Esophagus (tissue), 2 donors: ENCODE data around the gene ADAMTSL1. TPM values are rescaled to one million over a fixed set of nuclear protein-coding genes. Genes with fewer than 3 reads are reported as not detected.

ENCODE experiments used
- H3K27ac ChIP-seq, 2 donors: one replicate each; pipeline ENCODE4 v1.5.1; 2013; ENCODE audit warnings: low read depth in 2 of 2, mild to moderate bottlenecking in 2 of 2, inconsistent platforms in 1 of 2, low read length in 1 of 2, moderate library complexity in 1 of 2
- H3K27me3 ChIP-seq, 2 donors: one replicate each; pipeline ENCODE4 v1.6.1; 2013; ENCODE audit warnings: low read length in 2 of 2, control low read depth in 1 of 2, mild to moderate bottlenecking in 1 of 2; ENCODE audit not compliant: insufficient read depth in 2 of 2, control insufficient read depth in 1 of 2
- H3K36me3 ChIP-seq, 2 donors: one replicate each; pipeline ENCODE4 v1.6.1; 2013; ENCODE audit warnings: low read length in 1 of 2; ENCODE audit not compliant: control insufficient read depth in 2 of 2, insufficient read depth in 2 of 2
- H3K4me1 ChIP-seq, 2 donors: one replicate each; pipeline ENCODE4 v1.6.1; 2013; ENCODE audit warnings: low read length in 1 of 2; ENCODE audit not compliant: control insufficient read depth in 2 of 2, insufficient read depth in 2 of 2
- H3K4me3 ChIP-seq, 2 donors: one replicate each; pipeline ENCODE4 v1.5.1; 2013; ENCODE audit warnings: low read length in 2 of 2, mild to moderate bottlenecking in 2 of 2, low read depth in 1 of 2, moderate library complexity in 1 of 2
- H3K9me3 ChIP-seq, 2 donors: one replicate each; pipeline ENCODE4 v1.6.1; 2013; ENCODE audit warnings: mild to moderate bottlenecking in 2 of 2, low read depth in 1 of 2, low read length in 1 of 2, moderate library complexity in 1 of 2; ENCODE audit not compliant: control insufficient read depth in 2 of 2, insufficient read depth in 1 of 2
- WGBS, 2 donors: extraction: QIAGEN DNeasy Blood & Tissue Kit; methylation state at CpG; one replicate each; pipeline ENCODE4 v1.1.7; 2013; 5-methylcytosine and 5-hydroxymethylcytosine counted together
- polyA plus RNA-seq, 2 donors: library from polyadenylated mRNA; stranded (reverse); fragments of 200-250 nt; gene quantifications; one replicate each; pipeline ENCODE4 v1.2.3, GENCODE V29; 2013
- donor health status: healthy with polysubstance abuse.
- donor health status: Bipolar disorder and iron deficiency.

Gene ADAMTSL1
- polyA plus RNA-seq, 2 donors, result 1.2 to 1.8 TPM

- no peak overlapping the region for H3K4me3 ChIP-seq
- no peaks in the 10 kb centered on the region for H3K36me3 ChIP-seq
- H3K27me3 ChIP-seq, result no peaks in the 10 kb centered on the region
- H3K4me1 ChIP-seq, result peaks cover 0 to 2% of the 10 kb centered on the region in 2 donors
- peaks cover 0 to 5% of the 10 kb centered on the region in 2 donors for H3K9me3 ChIP-seq
- no peak overlapping the region for H3K27ac ChIP-seq
These were observed 216.0 kb downstream of the ADAMTSL1 start for GRCh38 chr9:18689921-18690320.

GRCh38 chr9:18692268-18692667 is 218.3 kb downstream of the ADAMTSL1 start:
- H3K4me1 ChIP-seq, result no peaks in the 10 kb centered on the region
- peaks cover 0 to 8% of the 10 kb centered on the region in 2 donors for H3K9me3 ChIP-seq
- no peaks in the 10 kb centered on the region for H3K27me3 ChIP-seq
- 64 to 68% methylated on average over 5 of the region's 5 CpGs for WGBS, 2 donors
- H3K4me3 ChIP-seq, result no peak overlapping the region
- no peaks in the 10 kb centered on the region for H3K36me3 ChIP-seq
- H3K27ac ChIP-seq, result no peak overlapping the region

GRCh38 chr9:18692962-18693361 is 219.0 kb downstream of the ADAMTSL1 start:
- H3K27me3 ChIP-seq, result no peaks in the 10 kb centered on the region
- H3K4me1 ChIP-seq, result no peaks in the 10 kb centered on the region
- no peak overlapping the region for H3K27ac ChIP-seq
- H3K9me3 ChIP-seq, result peaks cover 0 to 8% of the 10 kb centered on the region in 2 donors
- H3K36me3 ChIP-seq, result no peaks in the 10 kb centered on the region
- no peak overlapping the region for H3K4me3 ChIP-seq
- WGBS, 2 donors, result 87 to 92% methylated on average over 3 of the region's 3 CpGs

GRCh38 chr9:18694959-18695668 is 221.2 kb downstream of the ADAMTSL1 start:
- Histone ChIP-seq H3K27me3 (no peaks in the 10 kb centered on the region), H3K9me3 (peaks cover 0 to 8% of the 10 kb centered on the region in 2 donors), H3K4me3 (no peak overlapping the region), H3K36me3 (no peaks in the 10 kb centered on the region), H3K27ac (no peak overlapping the region), H3K4me1 (no peaks in the 10 kb centered on the region)

GRCh38 chr9:18698992-18699391 is 225.0 kb downstream of the ADAMTSL1 start:
- no peaks in the 10 kb centered on the region for H3K27me3 ChIP-seq
- no peaks in the 10 kb centered on the region for H3K4me1 ChIP-seq
- peaks cover 0 to 8% of the 10 kb centered on the region in 2 donors for H3K9me3 ChIP-seq
- WGBS, 2 donors, result 53 to 65% methylated on average over 2 of the region's 2 CpGs
- no peak overlapping the region for H3K4me3 ChIP-seq
- no peak overlapping the region for H3K27ac ChIP-seq
- H3K36me3 ChIP-seq, result no peaks in the 10 kb centered on the region

GRCh38 chr9:18699764-18700163 is 225.8 kb downstream of the ADAMTSL1 start:
- Histone ChIP-seq H3K9me3 (peaks cover 0 to 5% of the 10 kb centered on the region in 2 donors), H3K4me1 (no peaks in the 10 kb centered on the region), H3K27ac (no peak overlapping the region), H3K36me3 (no peaks in the 10 kb centered on the region), H3K4me3 (no peak overlapping the region), H3K27me3 (no peaks in the 10 kb centered on the region)
- WGBS, 2 donors, result 58 to 68% methylated on average over 1 of the region's 1 CpG

- Histone ChIP-seq H3K4me3 (no peak overlapping the region), H3K36me3 (no peaks in the 10 kb centered on the region), H3K4me1 (no peaks in the 10 kb centered on the region), H3K9me3 (peaks cover 0 to 2% of the 10 kb centered on the region in 2 donors), H3K27me3 (no peaks in the 10 kb centered on the region), H3K27ac (no peak overlapping the region)
These were observed 226.8 kb downstream of the ADAMTSL1 start for GRCh38 chr9:18700714-18701113.

- no peaks in the 10 kb centered on the region for H3K9me3 ChIP-seq
- 65 to 71% methylated on average over 5 of the region's 5 CpGs for WGBS, 2 donors
- H3K27me3 ChIP-seq, result no peaks in the 10 kb centered on the region
- H3K4me1 ChIP-seq, result peaks cover 2 to 4% of the 10 kb centered on the region in 2 donors
- H3K4me3 ChIP-seq, result no peak overlapping the region
- no peaks in the 10 kb centered on the region for H3K36me3 ChIP-seq
- H3K27ac ChIP-seq, result no peak overlapping the region
These were observed 229.4 kb downstream of the ADAMTSL1 start for GRCh38 chr9:18703151-18703900.

- Histone ChIP-seq H3K4me3 (no peak overlapping the region), H3K9me3 (no peaks in the 10 kb centered on the region), H3K27ac (no peak overlapping the region), H3K36me3 (no peaks in the 10 kb centered on the region), H3K27me3 (no peaks in the 10 kb centered on the region), H3K4me1 (peaks cover 2 to 4% of the 10 kb centered on the region in 2 donors)
- WGBS, 2 donors, result 77 to 85% methylated on average over 4 of the region's 4 CpGs
These were observed 230.0 kb downstream of the ADAMTSL1 start for GRCh38 chr9:18703901-18704379.
